Spleen (tissue), 11 donors: Measurements from ENCODE around the gene HEMK1. TPM values are rescaled to one million over a fixed set of nuclear protein-coding genes. Genes with fewer than 3 reads are reported as not detected.

Source experiments
- DNase-seq: peaks from one replicate; pipeline ENCODE4 v3.0.0-alpha.2; 2020
- H3K27ac ChIP-seq, 8 donors: fragments of 200-600 bp; sonication (generic) in 7 of 8; 1 replicate in 4 of 8; 2 replicates in 4 of 8; pipeline versions ENCODE4 v1.5.0 to v1.8.0; 2016 to 2021; ENCODE audit warnings: inconsistent platforms in 4 of 8, mild to moderate bottlenecking in 4 of 8, moderate library complexity in 1 of 8
- H3K27me3 ChIP-seq, 7 donors: fragments of 200-600 bp; sonication (generic) in 6 of 7; replicated peaks in 1 of 7; 1 replicate in 4 of 7; 2 replicates in 3 of 7; pipeline versions ENCODE4 v1.5.0 to v1.8.0; 2016 to 2021; ENCODE audit warnings: inconsistent platforms in 3 of 7, mild to moderate bottlenecking in 1 of 7
- H3K36me3 ChIP-seq, 6 donors: fragments of 200-600 bp; sonication (generic) in 5 of 6; 1 replicate in 4 of 6; 2 replicates in 2 of 6; pipeline versions ENCODE4 v1.5.0 to v1.8.0; 2016 to 2021; ENCODE audit warnings: inconsistent platforms in 2 of 6
- H3K4me1 ChIP-seq, 6 donors: fragments of 200-600 bp; sonication (generic) in 5 of 6; 1 replicate in 3 of 6; 2 replicates in 3 of 6; pipeline versions ENCODE4 v1.5.0 to v1.8.0; 2016 to 2021; ENCODE audit warnings: inconsistent platforms in 3 of 6
- H3K4me3 ChIP-seq, 8 donors: fragments of 200-600 bp; sonication (generic) in 7 of 8; 1 replicate in 4 of 8; 2 replicates in 4 of 8; pipeline versions ENCODE4 v1.5.0 to v1.8.0; 2016 to 2021; ENCODE audit warnings: inconsistent platforms in 4 of 8, mild to moderate bottlenecking in 4 of 8, moderate library complexity in 2 of 8
- H3K9me3 ChIP-seq, 8 donors: fragments of 200-600 bp; sonication (generic) in 7 of 8; 1 replicate in 4 of 8; 2 replicates in 4 of 8; pipeline versions ENCODE4 v1.5.0 to v1.8.0; 2016 to 2021; ENCODE audit warnings: inconsistent platforms in 4 of 8
- POLR2A ChIP-seq, 3 donors: fragments of 450-650 bp; IDR thresholded peaks; one replicate each; pipeline ENCODE4 v1.5.1; 2017; ENCODE audit warnings: antibody characterized with exemption in 3 of 3, mild to moderate bottlenecking in 1 of 3
- POLR2AphosphoS5 ChIP-seq, 3 donors: sonication (generic); formaldehyde crosslinking; IDR thresholded peaks; one replicate each; pipeline ENCODE4 v1.5.1; 2017; ENCODE audit warnings: antibody characterized with exemption in 3 of 3
- WGBS, 5 donors: extraction: QIAGEN DNeasy Blood & Tissue Kit in 3 of 5; methylation state at CpG; one replicate each; pipeline versions ENCODE4 v1.1.5 to v1.1.7; 2013 to 2018; 5-methylcytosine and 5-hydroxymethylcytosine counted together
- intact Hi-C: fragments of 100-400 bp; cut with DNase I; formaldehyde crosslinking; loops from one replicate; pipeline ENCODE4 v1.15.0; 2023; ENCODE audit warnings: low total_unique reads
- polyA plus RNA-seq, 3 donors: library from polyadenylated mRNA; stranded (reverse); fragments of 200-250 nt; gene quantifications; one replicate each; pipeline ENCODE4 v1.2.1, GENCODE V29; 2013
- total RNA-seq, 7 donors: library from RNA; depleted of rRNA in 3 of 7; stranded (reverse); fragments of >200 nt in 3 of 7; fragmentation: NEBNext Ultra II Directional in 4 of 7; extraction: Animal tissue kit (Norgen Biotek cat#: 25700) in 4 of 7; gene quantifications; one replicate each; pipeline versions ENCODE4 v1.1.0 to v1.2.1, GENCODE V29; 2016 to 2021
- TF ChIP-seq, protein P1 (sequence below), 11 experiments: fragments of 200-600 bp in 7 of 11; fragments of 450-650 bp in 4 of 11; sonication (generic) in 4 of 11; IDR thresholded peaks in 8 of 11; conservative IDR thresholded peaks in 3 of 11; 1 replicate in 7 of 11; 2 replicates in 4 of 11; pipeline versions ENCODE4 v1.4.0 to v1.8.0; 2016 to 2021; ENCODE audit warnings: antibody characterized with exemption in 11 of 11, inconsistent platforms in 4 of 11, mild to moderate bottlenecking in 1 of 11
- donor health status: healthy with polysubstance abuse.
- donor health status: DM: no; HTN: no; CAD: no; lungs with moderate emphysema.
- donor health status: DM: no; HTN: no; CAD: no.
- donor health status: Bipolar disorder and iron deficiency.
- donor health status: healthy.
- donor health status: DM: no; HTN: no; CAD: no.
- donor health status: DM: yes; HTN: yes; CAD: no.

Gene HEMK1
- total and polyA plus RNA-seq, 10 donors: 7.6 to 45.2 (median 20.8) TPM

DNA sequence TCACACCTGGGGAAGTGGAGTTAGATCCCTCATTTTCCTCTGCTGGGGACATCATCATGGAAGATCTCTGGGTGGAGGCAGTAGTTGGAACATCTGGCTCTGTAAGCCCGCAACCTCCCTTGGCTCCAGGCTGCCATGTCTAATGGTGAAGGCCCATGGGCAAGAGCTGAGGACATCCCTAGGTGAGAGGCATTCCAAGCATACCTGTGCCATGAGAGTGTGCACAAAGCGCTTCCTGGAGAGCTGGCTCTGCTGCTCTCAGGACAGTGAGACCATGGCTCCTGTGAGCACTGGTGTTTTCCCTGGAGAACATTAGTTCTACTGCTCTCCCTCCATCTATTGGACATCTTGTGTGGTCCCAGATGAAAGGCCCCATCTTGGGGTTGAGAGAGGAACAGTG, 55.3 kb downstream of the HEMK1 start:
- H3K4me3 ChIP-seq: peak overlapping the region in 1 of 8 donors; percentile 32
- TF ChIP-seq, protein P1, sequence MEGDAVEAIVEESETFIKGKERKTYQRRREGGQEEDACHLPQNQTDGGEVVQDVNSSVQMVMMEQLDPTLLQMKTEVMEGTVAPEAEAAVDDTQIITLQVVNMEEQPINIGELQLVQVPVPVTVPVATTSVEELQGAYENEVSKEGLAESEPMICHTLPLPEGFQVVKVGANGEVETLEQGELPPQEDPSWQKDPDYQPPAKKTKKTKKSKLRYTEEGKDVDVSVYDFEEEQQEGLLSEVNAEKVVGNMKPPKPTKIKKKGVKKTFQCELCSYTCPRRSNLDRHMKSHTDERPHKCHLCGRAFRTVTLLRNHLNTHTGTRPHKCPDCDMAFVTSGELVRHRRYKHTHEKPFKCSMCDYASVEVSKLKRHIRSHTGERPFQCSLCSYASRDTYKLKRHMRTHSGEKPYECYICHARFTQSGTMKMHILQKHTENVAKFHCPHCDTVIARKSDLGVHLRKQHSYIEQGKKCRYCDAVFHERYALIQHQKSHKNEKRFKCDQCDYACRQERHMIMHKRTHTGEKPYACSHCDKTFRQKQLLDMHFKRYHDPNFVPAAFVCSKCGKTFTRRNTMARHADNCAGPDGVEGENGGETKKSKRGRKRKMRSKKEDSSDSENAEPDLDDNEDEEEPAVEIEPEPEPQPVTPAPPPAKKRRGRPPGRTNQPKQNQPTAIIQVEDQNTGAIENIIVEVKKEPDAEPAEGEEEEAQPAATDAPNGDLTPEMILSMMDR (IDR thresholded peaks at IDR 0.05 in 8 of 11, conservative IDR thresholded peaks at IDR 0.05 in 3 of 11): no peak
- no peak for TF ChIP-seq POLR2A (IDR thresholded peaks at IDR 0.05)
- no peak for TF ChIP-seq POLR2AphosphoS5 (IDR thresholded peaks at IDR 0.05)
- peaks cover 0 to 47% (median 0%) of the 10 kb centered on the region in 6 donors for H3K36me3 ChIP-seq
- intact Hi-C loops: no loop called here
- peak overlapping the region in 5 of 8 donors; percentile 15 to 96 (median 70) for H3K27ac ChIP-seq
- 94 to 100% (median 100%) methylated on average over 2 of the region's 2 CpGs for WGBS, 5 donors
- H3K27me3 ChIP-seq: no peaks in the 10 kb centered on the region
- H3K4me1 ChIP-seq: peaks cover 22 to 100% (median 83%) of the 10 kb centered on the region in 6 donors
- DNase-seq: no peak
- H3K9me3 ChIP-seq: no peaks in the 10 kb centered on the region

GRCh38 chr3:50625231-50626182, 56.2 kb downstream of the HEMK1 start:
- H3K36me3 ChIP-seq: peaks cover 0 to 49% (median 0%) of the 10 kb centered on the region in 6 donors
- no peaks in the 10 kb centered on the region for H3K9me3 ChIP-seq
- H3K4me3 ChIP-seq: no peak overlapping the region
- TF ChIP-seq POLR2AphosphoS5 (IDR thresholded peaks at IDR 0.05) (no peak), POLR2A (IDR thresholded peaks at IDR 0.05) (no peak)
- TF ChIP-seq, protein P1 (IDR thresholded peaks at IDR 0.05 in 8 of 11, conservative IDR thresholded peaks at IDR 0.05 in 3 of 11): no peak
- peaks cover 13 to 100% (median 83%) of the 10 kb centered on the region in 6 donors for H3K4me1 ChIP-seq
- peak overlapping the region in 3 of 8 donors; percentile 70 to 96 (median 80) for H3K27ac ChIP-seq
- no peaks in the 10 kb centered on the region for H3K27me3 ChIP-seq
- intact Hi-C loops: no loop called here
- DNase-seq: no peak
- 68 to 81% (median 77%) methylated on average over 15 to 18 of the region's 18 CpGs for WGBS, 5 donors

GRCh38 chr3:50626401-50626800, 57.1 kb downstream of the HEMK1 start:
- Histone ChIP-seq H3K36me3 (peaks cover 0 to 52% (median 0%) of the 10 kb centered on the region in 6 donors), H3K9me3 (no peaks in the 10 kb centered on the region), H3K27me3 (no peaks in the 10 kb centered on the region), H3K4me1 (peaks cover 6 to 100% (median 84%) of the 10 kb centered on the region in 6 donors), H3K4me3 (no peak overlapping the region), H3K27ac (peak overlapping the region in 3 of 8 donors; percentile 34 to 70 (median 37))
- no peak for DNase-seq
- intact Hi-C loops: no loop called here
- 56 to 81% (median 71%) methylated on average over 2 to 3 of the region's 3 CpGs for WGBS, 5 donors
- no peak for TF ChIP-seq POLR2A (IDR thresholded peaks at IDR 0.05)
- no peak for TF ChIP-seq POLR2AphosphoS5 (IDR thresholded peaks at IDR 0.05)
- TF ChIP-seq, protein P1 (IDR thresholded peaks at IDR 0.05 in 8 of 11, conservative IDR thresholded peaks at IDR 0.05 in 3 of 11): no peak
